Activated T-cell treated with anti-CD3 and anti-CD28 coated beads, Interleukin-2, amount 50 U/mL, for 4 hours (primary cell): ENCODE data around the gene C18orf54. TPM values are rescaled to one million over a fixed set of nuclear protein-coding genes. Genes with fewer than 3 reads are reported as not detected.

Source experiments
- ATAC-seq, 2 donors: fragments of 200-7000 bp; cut with Tn5 transposase; one replicate each; pipeline ENCODE4 v1.10.0; 2021
- DNase-seq: peaks from one replicate; pipeline ENCODE4 v3.0.0-alpha.2; 2020
- H3K27me3 Mint-ChIP-seq: one replicate; pipeline ENCODE4 v1.8.0; 2021; ENCODE audit warnings: low read depth, mixed read lengths
- H3K36me3 Mint-ChIP-seq: one replicate; pipeline ENCODE4 v1.8.0; 2022; ENCODE audit warnings: mixed read lengths; ENCODE audit not compliant: insufficient read depth
- H3K4me1 Mint-ChIP-seq: one replicate; pipeline ENCODE4 v1.8.0; 2021; ENCODE audit warnings: low read depth, mixed read lengths
- H3K4me3 Mint-ChIP-seq: one replicate; pipeline ENCODE4 v1.8.0; 2021; ENCODE audit warnings: mild to moderate bottlenecking, moderate library complexity, mixed read lengths
- H3K9me3 Mint-ChIP-seq: one replicate; pipeline ENCODE4 v1.8.0; 2021; ENCODE audit warnings: mixed read lengths
- total RNA-seq, 3 donors: library from RNA; stranded (reverse); gene quantifications; one replicate each; pipeline ENCODE4 v1.2.1, GENCODE V29; 2021

The C18orf54 gene
- total RNA-seq, 3 donors from 2014 or later: 2.3 to 3.6 (median 3.4) TPM

GRCh38 chr18:54396760-54397159 lies 39.1 kb downstream of the C18orf54 start:
- H3K4me1 Mint-ChIP-seq: no peaks in the 10 kb centered on the region
- peaks cover 1% of the 10 kb centered on the region for H3K27me3 Mint-ChIP-seq
- H3K36me3 Mint-ChIP-seq: no peaks in the 10 kb centered on the region
- H3K9me3 Mint-ChIP-seq: no peaks in the 10 kb centered on the region
- DNase-seq (no peak), ATAC-seq (no peak)
- H3K4me3 Mint-ChIP-seq: no peak overlapping the region

- Mint-ChIP-seq H3K27me3 (peaks cover 7% of the 10 kb centered on the region), H3K36me3 (no peaks in the 10 kb centered on the region), H3K4me3 (no peak overlapping the region), H3K4me1 (no peaks in the 10 kb centered on the region), H3K9me3 (no peaks in the 10 kb centered on the region)
- ATAC-seq (no peak), DNase-seq (no peak)
Measured at GRCh38 chr18:54405290-54405689, 47.6 kb downstream of the C18orf54 start.

GRCh38 chr18:54411781-54412180 lies 54.1 kb downstream of the C18orf54 start:
- H3K36me3 Mint-ChIP-seq: no peaks in the 10 kb centered on the region
- no peaks in the 10 kb centered on the region for H3K4me1 Mint-ChIP-seq
- H3K9me3 Mint-ChIP-seq: no peaks in the 10 kb centered on the region
- DNase-seq: no peak
- no peak overlapping the region for H3K4me3 Mint-ChIP-seq
- no peak for ATAC-seq
- peaks cover 10% of the 10 kb centered on the region for H3K27me3 Mint-ChIP-seq

- no peak for ATAC-seq
- no peak overlapping the region for H3K4me3 Mint-ChIP-seq
Measured at GRCh38 chr18:54415086-54415485, 57.4 kb downstream of the C18orf54 start.

DNA sequence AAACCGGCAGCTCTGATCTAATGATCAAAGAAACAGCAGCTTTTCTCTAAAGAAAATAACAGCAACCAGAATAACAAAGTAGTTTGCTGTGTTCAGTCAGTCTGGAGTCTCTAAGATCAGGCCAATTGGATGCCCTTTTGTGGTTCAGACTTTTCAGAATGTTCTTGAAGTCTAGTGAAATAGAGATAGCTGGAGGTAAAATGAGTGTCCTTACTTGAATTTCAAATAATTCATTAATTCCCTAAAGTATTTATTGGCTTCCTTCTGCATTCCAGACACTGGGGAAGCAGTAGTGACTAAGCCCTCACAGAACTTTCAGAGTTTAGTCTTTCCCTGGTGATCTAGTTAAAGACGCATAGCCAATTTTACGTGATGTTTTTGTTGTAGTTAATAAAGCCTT lies 58.7 kb downstream of the C18orf54 start:
- Mint-ChIP-seq H3K9me3 (no peaks in the 10 kb centered on the region), H3K27me3 (peaks cover 19% of the 10 kb centered on the region), H3K4me3 (no peak overlapping the region), H3K4me1 (no peaks in the 10 kb centered on the region), H3K36me3 (no peaks in the 10 kb centered on the region)
- DNase-seq: no peak
- no peak for ATAC-seq

More at GRCh38 chr18:54415086-54415485, 57.4 kb downstream of the C18orf54 start:
- DNase-seq: no peak
- H3K4me1 Mint-ChIP-seq: no peaks in the 10 kb centered on the region
- H3K36me3 Mint-ChIP-seq: no peaks in the 10 kb centered on the region
- H3K9me3 Mint-ChIP-seq: no peaks in the 10 kb centered on the region
- peaks cover 16% of the 10 kb centered on the region for H3K27me3 Mint-ChIP-seq

DNA sequence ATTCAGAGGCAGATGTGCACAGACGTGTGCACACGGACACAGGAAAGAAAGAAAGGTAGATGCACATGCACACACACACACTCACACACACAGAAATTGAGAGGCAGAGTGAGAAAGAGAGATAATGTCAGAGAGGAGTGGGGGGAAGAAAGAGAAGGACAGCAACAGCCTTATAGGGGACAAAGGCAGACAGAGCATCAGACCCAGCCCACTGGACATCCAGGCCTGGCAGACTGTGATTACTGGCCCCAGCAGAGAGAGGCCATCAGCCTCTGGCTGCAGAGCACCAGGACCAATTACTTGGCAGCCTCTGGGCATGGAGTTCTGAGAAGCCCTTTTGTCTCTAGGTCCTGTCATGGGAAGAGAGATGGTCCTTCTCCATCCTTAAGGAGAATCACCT lies 66.1 kb downstream of the C18orf54 start:
- Mint-ChIP-seq H3K9me3 (no peaks in the 10 kb centered on the region), H3K27me3 (peaks cover 17% of the 10 kb centered on the region), H3K4me1 (no peaks in the 10 kb centered on the region), H3K36me3 (no peaks in the 10 kb centered on the region), H3K4me3 (no peak overlapping the region)
- no peak for DNase-seq
- no peak for ATAC-seq

- Mint-ChIP-seq H3K4me3 (no peak overlapping the region), H3K9me3 (no peaks in the 10 kb centered on the region), H3K4me1 (no peaks in the 10 kb centered on the region), H3K36me3 (no peaks in the 10 kb centered on the region), H3K27me3 (peaks cover 8% of the 10 kb centered on the region)
- no peak for ATAC-seq
- DNase-seq: no peak
Measured at GRCh38 chr18:54426085-54426665, 68.5 kb downstream of the C18orf54 start.

Other genes starting within 250 kb of the C18orf54 start
- 100 to 1,000 TPM; 119 to 172 (median 135) TPM for gene MBD2, start 133.2 kb upstream of the C18orf54 start, total RNA-seq
- 10 to 100 TPM in 1 of 3 donors, 1 to 10 TPM in 2; 9.0 to 10.2 (median 9.5) TPM for gene POLI, start 88.4 kb upstream of the C18orf54 start, total RNA-seq
- under 1 TPM in 1 of 3 donors, not detected in 2; 0.52 TPM for gene STARD6, start within 50 bp of the C18orf54 start, total RNA-seq
- gene DYNAP, start 233.3 kb downstream of the C18orf54 start, total RNA-seq: not detected